WTC11 (cell line): ENCODE measurements around the gene PSMC6.

Source experiments
- CREM ChIP-seq: sonication (generic); formaldehyde crosslinking; IDR thresholded peaks from 2 replicates; pipeline ENCODE4 v1.8.1; 2022; ENCODE audit warnings: mild to moderate bottlenecking, missing genetic modification reagents, moderate library complexity
- TF ChIP-seq, protein P1 (sequence below): fragments of 200-600 bp; IDR thresholded peaks from 2 replicates; pipeline ENCODE4 v1.8.0; 2022; ENCODE audit warnings: antibody characterized with exemption

DNA sequence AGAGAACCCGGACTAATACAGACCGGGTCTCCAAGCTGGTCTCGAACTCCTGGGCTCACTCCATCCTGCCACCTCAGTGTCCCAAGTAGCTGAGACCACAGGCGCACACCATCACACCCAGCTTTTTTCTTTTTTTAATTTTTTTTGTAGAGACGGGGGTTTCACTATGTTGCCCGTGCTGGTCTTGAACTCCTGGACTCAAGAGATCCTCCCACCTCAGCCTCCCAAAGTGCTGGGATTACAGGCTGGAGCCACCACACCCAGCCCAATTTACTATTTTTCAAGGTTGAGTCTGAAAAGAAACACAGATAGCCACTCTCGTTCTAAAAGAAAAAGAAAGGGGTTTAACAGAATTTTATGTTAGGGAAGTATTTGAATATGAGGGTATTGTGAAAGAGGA is 13.5 kb upstream of the PSMC6 start:
- no peak for TF ChIP-seq CREM
- TF ChIP-seq, protein P1, sequence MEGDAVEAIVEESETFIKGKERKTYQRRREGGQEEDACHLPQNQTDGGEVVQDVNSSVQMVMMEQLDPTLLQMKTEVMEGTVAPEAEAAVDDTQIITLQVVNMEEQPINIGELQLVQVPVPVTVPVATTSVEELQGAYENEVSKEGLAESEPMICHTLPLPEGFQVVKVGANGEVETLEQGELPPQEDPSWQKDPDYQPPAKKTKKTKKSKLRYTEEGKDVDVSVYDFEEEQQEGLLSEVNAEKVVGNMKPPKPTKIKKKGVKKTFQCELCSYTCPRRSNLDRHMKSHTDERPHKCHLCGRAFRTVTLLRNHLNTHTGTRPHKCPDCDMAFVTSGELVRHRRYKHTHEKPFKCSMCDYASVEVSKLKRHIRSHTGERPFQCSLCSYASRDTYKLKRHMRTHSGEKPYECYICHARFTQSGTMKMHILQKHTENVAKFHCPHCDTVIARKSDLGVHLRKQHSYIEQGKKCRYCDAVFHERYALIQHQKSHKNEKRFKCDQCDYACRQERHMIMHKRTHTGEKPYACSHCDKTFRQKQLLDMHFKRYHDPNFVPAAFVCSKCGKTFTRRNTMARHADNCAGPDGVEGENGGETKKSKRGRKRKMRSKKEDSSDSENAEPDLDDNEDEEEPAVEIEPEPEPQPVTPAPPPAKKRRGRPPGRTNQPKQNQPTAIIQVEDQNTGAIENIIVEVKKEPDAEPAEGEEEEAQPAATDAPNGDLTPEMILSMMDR, result no peak
